GM12892 (cell line): Measurements from ENCODE around the gene ARHGAP32.
"Not testable (repeated sequence)": the region's sequence is repeated elsewhere in the genome, so short reads cannot be mapped to it uniquely, and the experiment has no call there.

Experiments
- POLR2A ChIP-seq: IDR thresholded peaks from 2 replicates; pipeline ENCODE4 v1.6.1; 2011; ENCODE audit warnings: low read depth, low read length, control low read depth
- POLR2AphosphoS5 ChIP-seq: IDR thresholded peaks from 2 replicates; pipeline ENCODE4 v1.6.1; 2011; ENCODE audit warnings: low read depth, low read length, control low read depth
- TAF1 ChIP-seq: IDR thresholded peaks from 2 replicates; pipeline ENCODE4 v1.6.1; 2011; ENCODE audit warnings: low read depth, mild to moderate bottlenecking, control low read depth, low read length, borderline replicate concordance

- not testable (repeated sequence) for TF ChIP-seq POLR2A, POLR2AphosphoS5, TAF1
Measured at GRCh38 chr11:129185082-129185481, 7.0 kb downstream of the ARHGAP32 start.
